Right lobe of liver (tissue), 6 donors: ENCODE measurements around the gene HIKESHI. TPM values are rescaled to one million over a fixed set of nuclear protein-coding genes. Genes with fewer than 3 reads are reported as not detected.

ENCODE experiments used
- ATAC-seq, 4 donors: fragments of 200-7000 bp; cut with Tn5 transposase; one replicate each; pipeline ENCODE4 v1.9.1; 2020; ENCODE audit warnings: mild to moderate bottlenecking in 4 of 4, moderate library complexity in 4 of 4
- DNase-seq, 3 donors: peaks; one replicate each; pipeline ENCODE4 v3.0.0-alpha.2; 2020
- H3K27ac ChIP-seq, 3 donors: fragments of 200-600 bp; one replicate each; pipeline ENCODE4 v1.8.0; 2022
- H3K27me3 ChIP-seq, 2 donors: fragments of 200-600 bp; one replicate each; pipeline ENCODE4 v1.8.0; 2022
- H3K36me3 ChIP-seq, 4 donors: fragments of 200-600 bp; sonication (generic) in 1 of 4; one replicate each; pipeline versions ENCODE4 v1.5.1 to v1.8.0; 2017 to 2022; ENCODE audit warnings: control low read depth in 1 of 4
- H3K4me1 ChIP-seq, 4 donors: fragments of 200-600 bp; sonication (generic) in 1 of 4; one replicate each; pipeline versions ENCODE4 v1.5.1 to v1.8.0; 2017 to 2022; ENCODE audit warnings: control low read depth in 1 of 4
- H3K4me3 ChIP-seq, 3 donors: fragments of 200-600 bp; one replicate each; pipeline ENCODE4 v1.8.0; 2022
- H3K9me3 ChIP-seq, 4 donors: fragments of 200-600 bp; sonication (generic) in 1 of 4; one replicate each; pipeline versions ENCODE4 v1.5.1 to v1.8.0; 2017 to 2022; ENCODE audit warnings: control low read depth in 1 of 4
- POLR2A ChIP-seq: fragments of 450-650 bp; IDR thresholded peaks from one replicate; pipeline ENCODE4 v1.6.1; 2017; ENCODE audit warnings: antibody characterized with exemption, mild to moderate bottlenecking
- WGBS: methylation state at CpG from one replicate; pipeline ENCODE4 v1.1.6; 2018; ENCODE audit warnings: low coverage, low lambda C conversion rate; ENCODE audit not compliant: insufficient coverage; ENCODE audit errors: missing lambda C conversion rate; 5-methylcytosine and 5-hydroxymethylcytosine counted together
- intact Hi-C, 2 donors: fragments of 100-400 bp; cut with DNase I; formaldehyde crosslinking; loops; one replicate each; pipeline versions ENCODE4 v1.11.2 to v1.14.1; 2022
- total RNA-seq, 6 experiments: library from RNA; depleted of rRNA in 2 of 6; stranded (reverse); fragments of >200 nt in 2 of 6; fragmentation: NEBNext Ultra II Directional in 3 of 6; extraction: Animal tissue kit (Norgen Biotek cat#: 25700) in 3 of 6; gene quantifications; one replicate each; pipeline versions ENCODE4 v1.1.0 to v1.2.4, GENCODE V29; 2016 to 2023
- TF ChIP-seq, protein P1 (sequence below), 4 donors: fragments of 200-600 bp in 3 of 4; fragments of 450-650 bp in 1 of 4; IDR thresholded peaks; one replicate each; pipeline versions ENCODE4 v1.5.1 to v1.8.0; 2016 to 2022; ENCODE audit warnings: antibody characterized with exemption in 4 of 4, mild to moderate bottlenecking in 2 of 4
- donor health status: DM: no; HTN: yes; CAD: no.
- donor health status: DM: no; HTN: no; CAD: no.
- donor health status: DM: no; HTN: no; CAD: no.
- donor health status: DM: no; HTN: yes; CAD: no.
- donor health status: DM: no; HTN: yes; CAD: no.

HIKESHI gene
- total RNA-seq, 6 experiments from 2014 or later, result 10.1 to 17.0 (median 14.2) TPM

DNA sequence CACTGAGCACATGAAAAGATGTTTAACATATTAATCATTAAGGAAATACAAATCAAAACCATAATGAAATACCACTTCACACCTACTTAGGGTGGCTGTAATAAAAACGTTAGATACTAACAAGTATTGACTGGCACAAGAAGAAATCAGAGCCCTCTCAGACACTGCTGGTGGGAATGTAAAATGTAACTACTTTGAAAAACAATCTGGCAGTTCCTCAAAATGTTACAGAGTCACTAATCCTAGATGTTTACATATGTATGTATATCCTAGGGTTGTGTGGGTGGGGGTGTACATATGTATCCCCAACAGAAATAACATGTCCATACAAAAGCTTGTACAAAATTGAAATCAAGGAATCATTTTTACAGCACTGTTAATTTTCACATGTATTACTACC, 42.3 kb upstream of the HIKESHI start:
- Histone ChIP-seq H3K36me3 (peaks cover 0 to 9% (median 5%) of the 10 kb centered on the region in 4 donors), H3K4me1 (no peaks in the 10 kb centered on the region), H3K9me3 (no peaks in the 10 kb centered on the region), H3K27ac (no peak overlapping the region), H3K4me3 (no peak overlapping the region), H3K27me3 (no peaks in the 10 kb centered on the region)
- ATAC-seq, result no peak
- 38% methylated on average over 1 of the region's 1 CpG for WGBS
- DNase-seq, result no peak
- intact Hi-C loops, result no loop called here
- no peak for TF ChIP-seq POLR2A
- TF ChIP-seq, protein P1, sequence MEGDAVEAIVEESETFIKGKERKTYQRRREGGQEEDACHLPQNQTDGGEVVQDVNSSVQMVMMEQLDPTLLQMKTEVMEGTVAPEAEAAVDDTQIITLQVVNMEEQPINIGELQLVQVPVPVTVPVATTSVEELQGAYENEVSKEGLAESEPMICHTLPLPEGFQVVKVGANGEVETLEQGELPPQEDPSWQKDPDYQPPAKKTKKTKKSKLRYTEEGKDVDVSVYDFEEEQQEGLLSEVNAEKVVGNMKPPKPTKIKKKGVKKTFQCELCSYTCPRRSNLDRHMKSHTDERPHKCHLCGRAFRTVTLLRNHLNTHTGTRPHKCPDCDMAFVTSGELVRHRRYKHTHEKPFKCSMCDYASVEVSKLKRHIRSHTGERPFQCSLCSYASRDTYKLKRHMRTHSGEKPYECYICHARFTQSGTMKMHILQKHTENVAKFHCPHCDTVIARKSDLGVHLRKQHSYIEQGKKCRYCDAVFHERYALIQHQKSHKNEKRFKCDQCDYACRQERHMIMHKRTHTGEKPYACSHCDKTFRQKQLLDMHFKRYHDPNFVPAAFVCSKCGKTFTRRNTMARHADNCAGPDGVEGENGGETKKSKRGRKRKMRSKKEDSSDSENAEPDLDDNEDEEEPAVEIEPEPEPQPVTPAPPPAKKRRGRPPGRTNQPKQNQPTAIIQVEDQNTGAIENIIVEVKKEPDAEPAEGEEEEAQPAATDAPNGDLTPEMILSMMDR (IDR thresholded peaks at IDR 0.05), result no peak

DNA sequence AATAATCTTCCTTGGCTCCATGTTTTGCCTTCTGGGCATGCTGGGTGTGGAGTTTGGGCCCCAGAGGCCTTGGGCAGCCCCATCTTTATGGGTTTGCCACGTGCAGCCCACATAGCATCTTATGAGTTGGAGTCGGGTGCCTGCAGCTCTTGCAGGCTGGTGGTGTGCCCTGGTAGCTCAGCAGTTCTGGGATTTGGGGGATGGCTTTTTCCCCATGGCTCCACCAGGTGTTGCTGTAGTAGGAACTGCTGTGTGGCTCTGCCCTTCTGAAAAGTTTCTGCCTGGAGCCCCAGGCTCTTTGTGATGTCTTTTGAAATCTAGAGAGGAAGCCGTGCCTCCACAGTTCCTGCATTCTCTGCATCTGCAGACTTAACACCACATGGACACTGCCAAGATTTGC, 40.7 kb upstream of the HIKESHI start:
- TF ChIP-seq POLR2A, result no peak
- TF ChIP-seq, protein P1 (IDR thresholded peaks at IDR 0.05), result no peak
- Histone ChIP-seq H3K4me1 (no peaks in the 10 kb centered on the region), H3K4me3 (no peak overlapping the region), H3K27me3 (no peaks in the 10 kb centered on the region), H3K27ac (no peak overlapping the region), H3K9me3 (no peaks in the 10 kb centered on the region), H3K36me3 (peaks cover 0 to 9% (median 6%) of the 10 kb centered on the region in 4 donors)
- WGBS, result no CpG with 5 or more reads among the region's 3 CpGs
- intact Hi-C loops, result no loop called here
- no peak for DNase-seq
- no peak for ATAC-seq

DNA sequence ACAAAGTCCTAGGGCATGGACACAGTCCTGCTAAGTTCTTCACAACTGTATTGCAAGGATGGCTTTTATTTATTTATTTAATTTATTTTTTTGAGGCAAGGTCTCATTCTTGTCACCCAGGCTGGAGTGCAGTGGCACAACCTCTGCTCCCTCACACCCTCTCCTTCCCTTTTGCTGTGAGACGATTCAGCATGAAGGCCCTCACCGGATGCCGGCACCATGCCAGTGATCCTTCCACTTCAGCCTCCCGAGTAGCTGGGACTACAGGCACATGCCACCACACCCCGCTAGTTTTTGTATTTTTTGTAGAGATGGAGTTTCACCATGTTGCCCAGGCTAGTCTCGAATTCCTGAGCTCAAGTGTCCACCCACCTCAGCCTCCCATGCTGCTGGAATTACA, 39.7 kb upstream of the HIKESHI start:
- WGBS, result 88% methylated on average over 6 of the region's 6 CpGs
- Histone ChIP-seq H3K36me3 (peaks cover 0 to 7% (median 3%) of the 10 kb centered on the region in 4 donors), H3K27me3 (no peaks in the 10 kb centered on the region), H3K4me3 (no peak overlapping the region), H3K4me1 (no peaks in the 10 kb centered on the region), H3K27ac (no peak overlapping the region), H3K9me3 (no peaks in the 10 kb centered on the region)
- DNase-seq (no peak), ATAC-seq (no peak)
- intact Hi-C loops, result no loop called here
- TF ChIP-seq, protein P1 (IDR thresholded peaks at IDR 0.05), result no peak
- TF ChIP-seq POLR2A, result no peak

DNA sequence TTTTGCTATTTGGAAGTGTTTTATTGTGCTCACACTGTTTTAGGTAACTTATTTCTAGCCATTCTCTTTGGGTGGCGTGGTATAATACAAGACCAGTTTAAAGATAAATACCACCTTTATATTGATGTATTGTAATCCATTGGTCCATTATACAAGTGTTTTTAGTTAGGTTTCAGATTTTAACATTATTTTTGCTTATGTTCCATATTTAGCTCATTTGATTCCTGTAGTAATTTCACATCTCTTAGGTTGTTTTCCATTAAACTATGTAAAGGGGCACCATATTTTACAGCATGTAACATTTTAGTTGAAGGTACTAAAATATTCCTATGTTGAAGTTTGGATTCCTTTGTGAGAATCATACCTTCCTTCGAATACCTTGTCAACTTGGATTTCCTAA, 37.4 kb upstream of the HIKESHI start:
- Histone ChIP-seq H3K27ac (no peak overlapping the region), H3K9me3 (no peaks in the 10 kb centered on the region), H3K36me3 (peaks cover 0 to 4% (median 1%) of the 10 kb centered on the region in 4 donors), H3K4me1 (no peaks in the 10 kb centered on the region), H3K4me3 (no peak overlapping the region), H3K27me3 (no peaks in the 10 kb centered on the region)
- WGBS, result 94% methylated on average over 2 of the region's 2 CpGs
- DNase-seq (no peak), ATAC-seq (no peak)
- intact Hi-C loops, result no loop called here
- no peak for TF ChIP-seq POLR2A
- TF ChIP-seq, protein P1 (IDR thresholded peaks at IDR 0.05), result no peak

DNA sequence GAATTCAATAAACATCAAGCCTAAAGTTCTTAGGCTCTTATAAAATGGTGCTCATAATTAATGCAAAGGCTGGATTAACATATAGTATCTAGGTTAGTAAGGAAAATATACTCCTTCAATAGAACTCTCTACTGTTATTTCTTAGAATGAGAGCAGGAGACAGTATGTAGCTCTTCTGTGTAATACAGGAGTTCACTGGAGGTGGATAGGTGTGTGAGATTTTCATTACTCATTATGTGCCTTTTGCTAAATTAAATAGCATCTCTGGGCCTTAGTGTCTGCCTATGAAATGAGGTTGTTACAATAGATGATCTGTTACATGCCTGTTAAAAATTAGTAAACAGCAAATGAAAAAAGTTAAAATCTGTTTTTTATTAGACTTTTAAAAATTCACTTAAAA, 36.8 kb upstream of the HIKESHI start:
- no peak overlapping the region for H3K27ac ChIP-seq
- intact Hi-C loops, result no loop called here
- H3K36me3 ChIP-seq, result peaks cover 0 to 4% (median 1%) of the 10 kb centered on the region in 4 donors
- H3K9me3 ChIP-seq, result no peaks in the 10 kb centered on the region
- ATAC-seq (no peak), DNase-seq (no peak)
- no peaks in the 10 kb centered on the region for H3K27me3 ChIP-seq
- no peak for TF ChIP-seq POLR2A
- TF ChIP-seq, protein P1 (IDR thresholded peaks at IDR 0.05), result no peak
- no peaks in the 10 kb centered on the region for H3K4me1 ChIP-seq
- H3K4me3 ChIP-seq, result no peak overlapping the region
